MCF 10A (cell line): Measurements from ENCODE around the gene MYO7B. TPM values are rescaled to one million over a fixed set of nuclear protein-coding genes. Genes with fewer than 3 reads are reported as not detected.

Experiments
- BruUV-seq: library from RNA; stranded (reverse); fragments of 400-500 nt; replicated peaks from 2 replicates; lab custom pipeline; 2021; lab: Mats Ljungman, UMichigan
- CTCF ChIA-PET: fragments of 300-600 bp; sonication (Branson Sonifier 250); formaldehyde crosslinking; extraction: SDS; loops from one replicate; lab custom pipeline; 2021; ENCODE audit warnings: antibody characterized with exemption, inconsistent platforms; lab: Yijun Ruan, JAX
- POLR2A ChIA-PET: fragments of 300-600, 350-650 bp; sonication (Branson Sonifier 250); formaldehyde crosslinking; extraction: SDS; loops from one replicate; lab custom pipeline; 2020; ENCODE audit warnings: antibody characterized with exemption, inconsistent platforms; lab: Yijun Ruan, JAX
- DNase-seq: peaks from one replicate; pipeline ENCODE4 v3.0.0-alpha.2; 2018; ENCODE audit not compliant: unreplicated experiment
- H3K27ac Mint-ChIP-seq: one replicate; pipeline ENCODE4 v1.8.0; 2022; ENCODE audit warnings: mild to moderate bottlenecking, low read depth, mixed read lengths; ENCODE audit not compliant: unreplicated experiment
- H3K27me3 Mint-ChIP-seq: one replicate; pipeline ENCODE4 v1.8.0; 2022; ENCODE audit warnings: mixed read lengths; ENCODE audit not compliant: insufficient read depth, unreplicated experiment
- H3K36me3 Mint-ChIP-seq: one replicate; pipeline ENCODE4 v1.8.0; 2022; ENCODE audit warnings: mild to moderate bottlenecking, moderate library complexity, mixed read lengths; ENCODE audit not compliant: insufficient read depth, unreplicated experiment
- H3K4me1 Mint-ChIP-seq: one replicate; pipeline ENCODE4 v1.8.0; 2022; ENCODE audit warnings: mixed read lengths; ENCODE audit not compliant: insufficient read depth, unreplicated experiment
- H3K4me3 Mint-ChIP-seq: one replicate; pipeline ENCODE4 v1.8.0; 2022; ENCODE audit warnings: mild to moderate bottlenecking, moderate library complexity, mixed read lengths; ENCODE audit not compliant: unreplicated experiment
- H3K9me3 Mint-ChIP-seq: one replicate; pipeline ENCODE4 v1.8.0; 2022; ENCODE audit warnings: mixed read lengths; ENCODE audit not compliant: unreplicated experiment
- CTCF ChIP-seq: fragments of 200-600 bp; IDR thresholded peaks from one replicate; pipeline ENCODE4 v1.8.0; 2022; ENCODE audit warnings: antibody characterized with exemption, mild to moderate bottlenecking; ENCODE audit not compliant: unreplicated experiment
- intact Hi-C: fragments of 100-400 bp; cut with micrococcal nuclease; formaldehyde crosslinking; loops from 2 replicates; pipeline ENCODE4 v1.14.1; 2022
- total RNA-seq: library from RNA; stranded (reverse); gene quantifications from 2 replicates; pipeline ENCODE4 v1.2.3, GENCODE V29; 2022

The MYO7B gene
- total RNA-seq, 1 experiment from 2014 or later: not detected

- Mint-ChIP-seq H3K4me1 (no peaks in the 10 kb centered on the region), H3K27ac (no peak overlapping the region), H3K36me3 (no peaks in the 10 kb centered on the region), H3K4me3 (no peak overlapping the region), H3K27me3 (peaks cover 15% of the 10 kb centered on the region), H3K9me3 (no peaks in the 10 kb centered on the region)
- BruUV-seq: no TSS peak
- ChIA-PET CTCF (interaction anchor here (1.8 kb wide), 1 partner anchor 11 kb away, joined by 4 read pairs; no protein-coding TSS in a partner anchor), POLR2A (no interaction called here)
- intact Hi-C loops: no loop called here
- TF ChIP-seq CTCF: no peak
- no peak for DNase-seq
Measured at GRCh38 chr2:127661072-127661649, 125.7 kb downstream of the MYO7B start.

- CTCF ChIA-PET: interaction anchor here (1.8 kb wide), 1 partner anchor 12 kb away, joined by 4 read pairs; no protein-coding TSS in a partner anchor
- H3K36me3 Mint-ChIP-seq: no peaks in the 10 kb centered on the region
- intact Hi-C loops: no loop called here
- POLR2A ChIA-PET: no interaction called here
- H3K9me3 Mint-ChIP-seq: no peaks in the 10 kb centered on the region
- no TSS peak for BruUV-seq
- no peak for DNase-seq
- TF ChIP-seq CTCF: no peak
- H3K4me3 Mint-ChIP-seq: no peak overlapping the region
- H3K27ac Mint-ChIP-seq: no peak overlapping the region
- no peaks in the 10 kb centered on the region for H3K4me1 Mint-ChIP-seq
- H3K27me3 Mint-ChIP-seq: peaks cover 23% of the 10 kb centered on the region
Measured at GRCh38 chr2:127661949-127662510, 126.5 kb downstream of the MYO7B start.

- H3K4me1 Mint-ChIP-seq: no peaks in the 10 kb centered on the region
- no TSS peak for BruUV-seq
- no peak for TF ChIP-seq CTCF
- H3K4me3 Mint-ChIP-seq: no peak overlapping the region
- ChIA-PET POLR2A (no interaction called here), CTCF (interaction anchor here (0.7 to 1.8 kb wide), 2 partner anchors 13 to 37 kb away, joined by 3 to 4 read pairs; no protein-coding TSS in a partner anchor)
- H3K36me3 Mint-ChIP-seq: no peaks in the 10 kb centered on the region
- intact Hi-C loops: no loop called here
- no peak overlapping the region for H3K27ac Mint-ChIP-seq
- no peak for DNase-seq
- peaks cover 33% of the 10 kb centered on the region for H3K27me3 Mint-ChIP-seq
- no peaks in the 10 kb centered on the region for H3K9me3 Mint-ChIP-seq
Measured at GRCh38 chr2:127662937-127663565, 127.6 kb downstream of the MYO7B start.

- intact Hi-C loops: no loop called here
- no TSS peak for BruUV-seq
- no peak overlapping the region for H3K4me3 Mint-ChIP-seq
- no peak for TF ChIP-seq CTCF
- H3K27ac Mint-ChIP-seq: no peak overlapping the region
- H3K36me3 Mint-ChIP-seq: no peaks in the 10 kb centered on the region
- no peak for DNase-seq
- H3K9me3 Mint-ChIP-seq: no peaks in the 10 kb centered on the region
- H3K27me3 Mint-ChIP-seq: peaks cover 34% of the 10 kb centered on the region
- ChIA-PET CTCF (interaction anchor here (0.7 kb wide), 1 partner anchor 37 kb away, joined by 3 read pairs; no protein-coding TSS in a partner anchor), POLR2A (no interaction called here)
- no peaks in the 10 kb centered on the region for H3K4me1 Mint-ChIP-seq
Measured at GRCh38 chr2:127663566-127664064, 128.1 kb downstream of the MYO7B start.
